Endodermal cell (in vitro differentiated cells): ENCODE measurements around the gene MAZ. TPM values are rescaled to one million over a fixed set of nuclear protein-coding genes. Genes with fewer than 3 reads are reported as not detected.

Source experiments
- DNase-seq: peaks from one replicate; pipeline ENCODE4 v3.0.0-alpha.2; 2017
- H3K27ac ChIP-seq: 2 replicates; pipeline ENCODE4 v1.5.1; 2013; ENCODE audit warnings: mild to moderate bottlenecking, low read depth, low read length, moderate library complexity
- H3K27me3 ChIP-seq: 2 replicates; pipeline ENCODE4 v1.6.1; 2013; ENCODE audit warnings: mild to moderate bottlenecking, low read length, moderate library complexity; ENCODE audit not compliant: insufficient read depth, control insufficient read depth, poor library complexity, severe bottlenecking
- H3K36me3 ChIP-seq: 2 replicates; pipeline ENCODE4 v1.7.0; 2013; ENCODE audit warnings: mild to moderate bottlenecking, low read length, moderate library complexity; ENCODE audit not compliant: control insufficient read depth, insufficient read depth
- H3K4me1 ChIP-seq: one replicate; pipeline ENCODE4 v1.7.0; 2013; ENCODE audit warnings: low read length; ENCODE audit not compliant: control insufficient read depth, insufficient read depth
- H3K4me3 ChIP-seq: 2 replicates; pipeline ENCODE4 v1.5.1; 2013; ENCODE audit warnings: mild to moderate bottlenecking, low read length, moderate library complexity
- H3K9ac ChIP-seq: 2 replicates; pipeline ENCODE4 v1.6.1; 2013; ENCODE audit warnings: mild to moderate bottlenecking, low read length, moderate library complexity; ENCODE audit not compliant: poor library complexity, severe bottlenecking; ENCODE audit errors: extremely low read depth
- H3K9me3 ChIP-seq: 2 replicates; pipeline ENCODE4 v1.6.1; 2013; ENCODE audit warnings: mild to moderate bottlenecking, low read length, moderate library complexity; ENCODE audit not compliant: control insufficient read depth
- H3K27ac Mint-ChIP-seq: 2 replicates; pipeline ENCODE4 v1.8.0; 2020; ENCODE audit warnings: mixed read lengths
- H3K27me3 Mint-ChIP-seq: 2 replicates; pipeline ENCODE4 v1.8.0; 2021; ENCODE audit warnings: mild to moderate bottlenecking, mixed read lengths; ENCODE audit not compliant: insufficient read depth
- H3K36me3 Mint-ChIP-seq: 2 replicates; pipeline ENCODE4 v1.8.0; 2020; ENCODE audit warnings: low read depth, mixed read lengths
- H3K4me1 Mint-ChIP-seq: 2 replicates; pipeline ENCODE4 v1.8.0; 2020; ENCODE audit warnings: mixed read lengths
- H3K4me3 Mint-ChIP-seq: 2 replicates; pipeline ENCODE4 v1.8.0; 2020; ENCODE audit warnings: mild to moderate bottlenecking, moderate library complexity, mixed read lengths
- H3K9me3 Mint-ChIP-seq: 2 replicates; pipeline ENCODE4 v1.8.0; 2020; ENCODE audit warnings: mild to moderate bottlenecking, mixed read lengths
- CTCF ChIP-seq: fragments of 200-600 bp; sonication (generic); conservative IDR thresholded peaks from 2 replicates; pipeline ENCODE4 v1.5.0; 2021; ENCODE audit warnings: antibody characterized with exemption, mild to moderate bottlenecking
- WGBS, 2 experiments: methylation state at CpG; one replicate each; pipeline versions ENCODE4 v1.1.5 to v1.1.7; 2013; ENCODE audit warnings: missing lambda C conversion rate in 2 of 2, mixed read lengths in 1 of 2; ENCODE audit not compliant: insufficient coverage in 1 of 2, insufficient read length in 1 of 2; 5-methylcytosine and 5-hydroxymethylcytosine counted together
- total RNA-seq, 2 donors: library from RNA; stranded (reverse); fragmentation: NEBNext Ultra II Directional in 1 of 2; extraction: Animal tissue kit (Norgen Biotek cat#: 25700) in 1 of 2; gene quantifications; 2 replicates in 1 of 2; 3 replicates in 1 of 2; pipeline ENCODE4 v1.2.1, GENCODE V29; 2021

The MAZ gene
- total RNA-seq, 2 donors from 2014 or later, result 320 to 325 TPM

- no peaks in the 10 kb centered on the region for H3K9me3 ChIP-seq
- WGBS, 2 experiments, result 96 to 100% methylated on average over 6 to 8 of the region's 8 CpGs
- H3K36me3 Mint-ChIP-seq, result peaks cover 50% of the 10 kb centered on the region
- H3K27ac Mint-ChIP-seq, result no peak overlapping the region
- H3K9ac ChIP-seq, result no peak overlapping the region
- H3K4me3 Mint-ChIP-seq, result no peak overlapping the region
- no peak for TF ChIP-seq CTCF
- no peaks in the 10 kb centered on the region for H3K9me3 Mint-ChIP-seq
- H3K27me3 Mint-ChIP-seq, result no peaks in the 10 kb centered on the region
- no peak overlapping the region for H3K4me3 ChIP-seq
- H3K27me3 ChIP-seq, result no peaks in the 10 kb centered on the region
- peaks cover 19% of the 10 kb centered on the region for H3K4me1 Mint-ChIP-seq
- no peak overlapping the region for H3K27ac ChIP-seq
- peaks cover 62% of the 10 kb centered on the region for H3K36me3 ChIP-seq
- DNase-seq, result no peak
- no peaks in the 10 kb centered on the region for H3K4me1 ChIP-seq
Observed at GRCh38 chr16:29802416-29802935, 3.9 kb upstream of the MAZ start.

- Histone ChIP-seq H3K9ac (no peak overlapping the region), H3K27me3 (no peaks in the 10 kb centered on the region), H3K4me3 (no peak overlapping the region), H3K4me1 (peaks cover 11% of the 10 kb centered on the region), H3K27ac (no peak overlapping the region), H3K36me3 (peaks cover 57% of the 10 kb centered on the region), H3K9me3 (no peaks in the 10 kb centered on the region)
- no peak for TF ChIP-seq CTCF
- H3K9me3 Mint-ChIP-seq, result no peaks in the 10 kb centered on the region
- peaks cover 50% of the 10 kb centered on the region for H3K36me3 Mint-ChIP-seq
- WGBS, 2 experiments, result 89 to 95% methylated on average over 5 to 7 of the region's 8 CpGs
- H3K4me1 Mint-ChIP-seq, result peaks cover 27% of the 10 kb centered on the region
- peak overlapping the region; percentile 92 for H3K4me3 Mint-ChIP-seq
- no peak for DNase-seq
- peak overlapping the region; percentile 42 for H3K27ac Mint-ChIP-seq
- no peaks in the 10 kb centered on the region for H3K27me3 Mint-ChIP-seq
Observed at GRCh38 chr16:29804020-29804419, 2.3 kb upstream of the MAZ start.

GRCh38 chr16:29804455-29805231 lies 1.7 kb upstream of the MAZ start:
- DNase-seq, result peak; percentile 71
- H3K4me1 ChIP-seq, result peaks cover 17% of the 10 kb centered on the region
- H3K9ac ChIP-seq, result peak overlapping the region; percentile 61
- H3K4me3 Mint-ChIP-seq, result peak overlapping the region; percentile 92
- H3K27ac Mint-ChIP-seq, result peak overlapping the region; percentile 100
- H3K4me3 ChIP-seq, result peak overlapping the region; percentile 80
- H3K9me3 Mint-ChIP-seq, result no peaks in the 10 kb centered on the region
- H3K9me3 ChIP-seq, result no peaks in the 10 kb centered on the region
- no peak for TF ChIP-seq CTCF
- H3K36me3 ChIP-seq, result peaks cover 55% of the 10 kb centered on the region
- no peaks in the 10 kb centered on the region for H3K27me3 ChIP-seq
- H3K36me3 Mint-ChIP-seq, result peaks cover 45% of the 10 kb centered on the region
- H3K27me3 Mint-ChIP-seq, result no peaks in the 10 kb centered on the region
- peak overlapping the region; percentile 83 for H3K27ac ChIP-seq
- H3K4me1 Mint-ChIP-seq, result peaks cover 29% of the 10 kb centered on the region
- 33 to 42% methylated on average over 18 to 26 of the region's 26 CpGs for WGBS, 2 experiments
